Hematopoietic multipotent progenitor cell treated with erythropoietin and hydrocortisone succinate and interleukin-3 and kit ligand, for 17 days (in vitro differentiated cells): Measurements from ENCODE around the gene SLC5A10.
"Not testable (repeated sequence)": the region's sequence is repeated elsewhere in the genome, so short reads cannot be mapped to it uniquely, and the experiment has no call there.

Experiments
- DNase-seq: peaks from one replicate; pipeline ENCODE4 v3.0.0-alpha.2; 2015; ENCODE audit warnings: low spot score

The SLC5A10 gene

DNA sequence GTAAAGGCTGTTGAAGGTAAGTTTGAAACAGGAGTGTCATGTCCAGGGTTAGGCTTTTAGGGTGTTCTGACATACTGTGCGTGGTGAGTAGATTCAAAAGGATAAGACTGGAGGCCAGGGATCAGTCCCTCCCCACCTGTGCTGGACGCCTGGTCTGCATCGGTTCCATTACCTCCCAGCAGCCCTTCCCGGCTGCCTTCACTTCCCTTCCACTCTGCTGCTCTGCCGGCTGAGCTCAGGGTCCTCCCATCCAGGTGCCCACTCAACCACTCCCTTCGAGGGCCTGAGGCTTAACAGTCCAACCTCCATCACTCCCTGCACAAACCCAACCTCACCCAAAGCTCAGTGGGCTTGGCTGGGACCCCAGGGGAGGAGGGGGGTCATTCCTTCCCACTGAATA, 4.1 kb upstream of the SLC5A10 start:
- no peak for DNase-seq

GRCh38 chr17:18948476-18949006, 3.4 kb upstream of the SLC5A10 start:
- no peak for DNase-seq

- DNase-seq, result no peak
Measured at GRCh38 chr17:18949566-18949965, 2.4 kb upstream of the SLC5A10 start.

DNA sequence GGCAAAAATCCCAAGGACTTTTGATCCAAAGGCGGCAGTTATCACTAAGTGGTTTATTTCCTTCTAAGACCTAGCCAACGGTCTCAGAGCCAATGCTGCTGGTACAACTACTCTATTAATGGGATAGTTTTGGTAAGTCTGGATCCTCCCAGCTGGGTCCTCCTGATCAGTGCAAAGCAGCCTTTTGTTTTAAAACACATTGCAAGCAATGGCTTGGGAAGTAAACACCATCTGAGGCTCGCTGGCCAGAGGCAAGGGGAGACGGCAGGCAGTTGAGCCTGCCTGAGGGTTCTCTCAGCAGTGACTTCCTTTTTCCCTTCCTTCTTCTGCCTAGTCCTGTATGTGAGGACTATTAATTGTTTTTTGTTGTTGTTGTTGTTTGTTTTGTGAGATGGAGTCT, 1.6 kb upstream of the SLC5A10 start:
- DNase-seq, result no peak

- no peak for DNase-seq
Measured at GRCh38 chr17:18950944-18951905, 740 bp upstream of the SLC5A10 start.

DNA sequence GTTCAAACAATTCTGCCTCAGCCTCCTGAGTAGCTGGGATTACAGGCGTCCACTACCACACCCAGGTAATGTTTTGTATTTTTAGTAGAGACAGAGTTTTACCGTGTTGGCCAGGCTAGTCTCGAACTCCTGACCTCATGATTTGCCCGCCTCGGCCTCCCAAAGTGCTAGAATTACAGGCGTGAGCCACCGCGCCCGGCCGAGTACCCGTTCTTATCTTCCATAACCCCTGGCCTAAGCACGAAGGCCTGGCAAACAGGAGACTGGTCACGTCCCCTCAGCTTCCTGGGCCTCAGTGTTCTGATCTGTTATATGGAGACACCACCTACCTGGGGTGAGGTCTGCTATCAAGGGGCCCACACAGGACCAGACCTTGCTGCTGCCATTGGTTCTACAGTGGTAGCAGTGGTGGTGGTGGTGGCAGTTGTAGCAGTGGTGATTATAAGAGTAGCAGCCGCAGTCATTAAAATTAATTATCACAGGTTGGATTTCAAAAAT, 1.3 kb downstream of the SLC5A10 start:
- no peak for DNase-seq

- no peak for DNase-seq
Measured at GRCh38 chr17:18954321-18954720, 2.4 kb downstream of the SLC5A10 start.

GRCh38 chr17:18955009-18955408, 3.0 kb downstream of the SLC5A10 start:
- no peak for DNase-seq

DNA sequence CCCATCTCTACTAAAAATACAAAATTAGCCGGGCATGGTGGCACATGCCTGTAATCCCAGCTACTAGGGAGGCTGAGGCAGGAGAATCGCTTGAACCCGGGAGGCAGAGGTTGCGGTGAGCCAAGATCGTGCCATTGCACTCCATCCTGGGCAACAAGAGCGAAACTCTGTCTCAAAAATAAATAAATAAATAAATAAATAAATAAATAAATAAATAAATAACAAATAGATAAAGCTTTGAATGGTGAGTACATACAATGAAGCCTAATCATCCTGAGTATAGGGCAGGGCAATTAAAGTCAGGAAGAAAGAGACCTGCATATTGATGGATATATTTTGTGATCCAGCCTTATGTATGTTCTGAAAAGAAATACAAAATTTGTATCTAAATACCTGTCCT, 4.1 kb downstream of the SLC5A10 start:
- DNase-seq, result not testable (repeated sequence)

- DNase-seq, result no peak
Measured at GRCh38 chr17:18956581-18956980, 4.6 kb downstream of the SLC5A10 start.

GRCh38 chr17:18957831-18958230, 5.9 kb downstream of the SLC5A10 start:
- no peak for DNase-seq

DNA sequence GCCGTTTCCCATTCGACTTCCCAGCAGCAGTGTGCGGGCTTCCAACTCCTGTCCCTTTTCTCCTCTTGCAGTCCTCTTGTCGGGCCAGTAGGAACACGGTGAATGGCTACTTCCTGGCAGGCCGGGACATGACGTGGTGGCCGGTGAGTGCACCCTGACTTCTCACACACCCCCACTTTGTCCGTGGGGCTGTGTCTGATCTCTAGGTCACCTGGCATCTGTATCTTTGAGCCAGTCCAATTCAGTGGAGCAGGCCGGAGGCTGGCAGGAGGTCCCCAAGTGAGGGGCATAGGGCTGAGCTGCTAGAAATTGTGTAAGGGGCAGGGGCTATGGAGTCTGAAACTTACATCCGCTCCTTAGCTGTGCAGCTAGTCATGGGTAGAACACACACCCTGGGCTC, 6.6 kb downstream of the SLC5A10 start:
- no peak for DNase-seq

DNA sequence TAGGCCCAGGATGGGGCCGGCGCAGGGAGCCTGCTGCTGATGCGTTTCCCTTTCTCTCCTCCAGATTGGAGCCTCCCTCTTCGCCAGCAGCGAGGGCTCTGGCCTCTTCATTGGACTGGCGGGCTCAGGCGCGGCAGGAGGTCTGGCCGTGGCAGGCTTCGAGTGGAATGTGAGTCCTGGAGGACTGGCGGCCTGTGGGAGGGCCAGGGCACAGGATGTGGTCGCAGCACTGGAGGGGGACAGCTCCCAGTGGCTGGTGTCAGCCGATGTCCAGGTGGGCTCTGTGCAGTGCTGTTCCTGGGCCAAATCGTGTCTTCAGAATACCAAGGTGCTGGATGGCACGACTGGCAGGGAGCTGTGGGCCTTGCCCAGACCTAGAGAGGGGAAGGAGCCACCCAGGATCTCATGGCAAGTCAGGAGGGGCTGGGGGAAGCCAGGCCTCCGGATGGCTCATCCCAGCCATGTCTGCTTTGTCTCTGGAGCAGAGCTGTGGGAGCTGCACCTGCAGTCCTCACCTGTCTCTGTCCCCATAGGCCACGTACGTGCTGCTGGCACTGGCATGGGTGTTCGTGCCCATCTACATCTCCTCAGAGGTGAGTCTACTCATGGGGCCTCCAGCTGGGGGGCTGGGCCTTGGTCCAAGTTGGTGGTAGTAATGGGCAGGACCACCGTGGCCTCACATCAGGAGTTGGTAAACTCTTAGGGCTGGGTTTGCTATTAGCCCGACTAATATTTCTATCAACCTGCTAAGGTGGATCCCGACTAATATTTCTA, 7.3 kb downstream of the SLC5A10 start:
- no peak for DNase-seq

DNA sequence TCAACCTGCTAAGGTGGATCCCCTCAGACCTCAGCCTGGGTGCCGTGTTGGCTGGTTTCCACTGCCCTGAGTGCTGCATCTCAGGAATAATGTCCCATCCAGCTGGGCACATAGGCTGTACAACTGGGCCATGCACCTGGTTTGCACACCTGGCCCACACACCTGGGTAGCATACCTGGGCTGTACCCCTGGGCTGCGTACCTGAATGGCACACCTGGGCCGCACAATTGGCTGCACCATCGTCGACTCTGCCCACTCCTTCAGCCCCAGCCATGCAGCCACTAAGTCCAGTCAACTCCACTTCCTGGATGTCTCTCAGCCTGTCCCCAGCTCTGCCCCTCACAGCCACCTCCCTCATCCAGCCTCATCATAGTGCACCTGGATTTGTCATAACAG, 7.9 kb downstream of the SLC5A10 start:
- DNase-seq, result no peak

GRCh38 chr17:18960241-18960665, 8.3 kb downstream of the SLC5A10 start:
- DNase-seq, result no peak

- peak; percentile 79 for DNase-seq
Measured at GRCh38 chr17:18960803-18961511, 9.0 kb downstream of the SLC5A10 start.

DNA sequence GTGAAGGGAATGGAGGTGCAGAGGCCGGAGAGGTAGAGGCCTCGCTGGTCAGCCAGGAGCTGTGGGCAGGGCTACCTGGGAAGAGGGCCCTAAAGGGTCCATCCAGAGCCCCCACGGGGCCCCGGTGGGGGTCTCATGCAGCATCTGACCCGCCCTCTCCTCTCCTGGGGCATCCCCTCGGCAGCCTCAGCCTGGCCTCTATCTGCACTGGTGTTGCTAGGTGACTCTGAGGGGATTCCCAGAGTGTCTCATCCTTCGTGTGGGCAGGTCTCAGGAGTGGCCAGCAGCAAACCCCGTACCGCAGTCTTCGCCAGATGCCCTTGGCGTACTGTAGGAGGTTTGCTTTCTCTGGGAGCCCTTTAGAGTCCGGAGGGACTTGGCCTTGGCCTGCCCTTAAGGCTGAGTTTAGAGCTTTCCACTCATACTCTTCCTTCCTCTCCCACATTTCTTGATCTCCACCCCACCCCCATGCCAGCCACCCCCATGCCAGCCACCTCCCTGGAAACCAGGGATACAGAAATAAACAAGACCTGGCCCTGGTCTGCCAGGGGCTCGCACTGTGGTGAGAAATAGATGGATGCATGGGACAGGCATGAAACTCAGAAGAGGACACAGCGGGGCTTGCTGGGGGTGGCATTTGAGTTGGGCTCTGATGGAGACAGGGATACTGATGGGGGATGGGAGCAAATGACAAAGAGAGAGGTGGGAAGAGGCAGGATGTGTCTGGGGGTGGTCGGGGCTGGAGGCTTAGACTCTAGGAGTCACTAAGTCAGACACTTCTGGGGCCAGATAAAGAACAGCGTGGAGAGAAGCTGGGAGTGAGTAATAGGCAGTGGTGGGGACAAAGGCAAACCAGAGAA, 9.9 kb downstream of the SLC5A10 start:
- DNase-seq, result no peak

DNA sequence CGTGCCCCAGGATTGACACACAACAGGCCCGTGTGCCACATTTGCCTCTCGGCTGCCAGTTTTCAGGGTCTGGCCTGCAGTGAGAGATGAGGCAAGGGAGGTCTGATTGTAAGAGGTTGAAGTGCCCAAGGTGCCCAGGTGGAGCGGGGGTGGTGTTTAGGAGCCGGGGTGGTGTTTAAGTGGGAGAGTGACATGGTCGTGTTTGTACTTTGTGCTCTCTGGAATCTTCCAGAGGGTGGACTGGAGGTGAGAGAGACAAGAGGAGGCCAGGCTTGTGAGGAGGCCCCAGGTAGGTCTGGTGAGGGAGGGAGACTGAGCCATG, 10.5 kb downstream of the SLC5A10 start:
- DNase-seq, result no peak

DNA sequence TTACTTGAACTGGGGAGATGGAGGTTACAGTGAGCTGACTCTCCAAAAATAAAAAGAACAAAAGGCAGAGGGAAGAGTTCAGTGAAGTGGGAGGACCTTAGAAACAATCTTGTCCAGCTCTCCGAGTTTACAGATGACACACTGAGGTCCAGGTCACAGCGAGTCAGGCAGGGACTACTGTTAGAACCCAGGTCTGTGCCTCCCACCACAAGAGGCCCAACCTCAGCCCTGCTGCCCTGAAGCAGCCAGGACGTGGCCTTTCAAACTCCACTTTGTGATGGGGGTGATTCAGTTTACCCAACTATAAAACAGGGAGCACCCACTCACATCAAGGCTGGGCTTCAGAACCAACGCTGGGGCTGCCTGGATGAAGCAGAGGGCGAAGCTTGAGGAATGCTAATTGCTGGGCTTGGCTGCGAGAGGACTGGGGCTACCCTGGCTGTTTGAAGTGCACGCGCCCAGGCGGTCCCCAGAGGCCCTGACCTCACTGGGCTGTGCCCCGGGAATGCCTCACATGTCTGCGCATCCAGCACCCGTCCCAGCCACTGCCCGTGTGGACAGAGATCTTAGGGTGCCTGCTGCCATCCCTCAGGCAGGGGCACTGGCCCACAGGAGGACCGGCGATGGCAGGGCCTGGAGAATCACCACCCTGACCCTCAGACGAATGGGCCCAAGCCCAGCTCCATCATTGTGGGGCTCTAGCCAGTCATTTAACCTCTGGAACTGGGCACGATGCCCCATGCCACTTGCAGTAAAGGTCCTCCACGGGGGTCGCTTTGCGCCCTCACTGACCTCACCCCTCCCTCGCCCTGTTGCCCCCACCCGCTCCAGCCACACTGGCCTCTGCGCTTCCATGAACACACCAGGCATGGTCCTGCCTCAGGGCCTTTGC, 11.4 kb downstream of the SLC5A10 start:
- no peak for DNase-seq

DNA sequence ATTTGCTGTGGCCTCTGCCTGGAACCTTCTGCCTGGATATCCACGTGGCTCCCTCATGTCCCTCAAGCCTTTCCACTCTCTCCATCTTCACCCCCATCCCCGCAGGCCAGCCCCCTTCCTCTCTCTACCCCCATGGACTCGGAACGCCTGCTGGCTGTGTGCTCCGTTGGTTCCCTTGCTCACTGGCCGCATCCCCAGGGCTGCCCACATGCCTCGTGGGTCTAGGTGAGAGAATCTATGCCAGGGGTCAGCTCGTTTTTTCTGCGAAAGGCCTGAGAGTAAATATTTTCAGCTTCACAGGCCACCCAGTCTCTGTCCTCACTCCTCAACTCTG, 12.0 kb downstream of the SLC5A10 start:
- no peak for DNase-seq
